Liver (tissue), 9 donors: ENCODE data around the gene RASD2. TPM values are rescaled to one million over a fixed set of nuclear protein-coding genes. Genes with fewer than 3 reads are reported as not detected.
A peak's percentile ranks its signal among the peaks of the same experiment; 100 is the strongest.

ENCODE experiments used
- DNase-seq: peaks from one replicate; pipeline ENCODE4 v3.0.0-alpha.2; 2017; ENCODE audit warnings: low spot score
- H3K27ac ChIP-seq, 2 donors: one replicate each; pipeline ENCODE4 v1.7.0; 2013; ENCODE audit warnings: inconsistent platforms in 2 of 2, low read length in 2 of 2, control low read depth in 1 of 2, low read depth in 1 of 2, mild to moderate bottlenecking in 1 of 2
- H3K27me3 ChIP-seq, 4 donors: one replicate each; pipeline versions ENCODE4 v1.6.1 to v1.7.0; 2013; ENCODE audit warnings: low read length in 3 of 4, inconsistent platforms in 1 of 4, mild to moderate bottlenecking in 1 of 4, moderate library complexity in 1 of 4; ENCODE audit not compliant: control insufficient read depth in 4 of 4, insufficient read depth in 4 of 4
- H3K36me3 ChIP-seq, 4 donors: one replicate each; pipeline versions ENCODE4 v1.6.1 to v1.7.0; 2013; ENCODE audit warnings: low read length in 3 of 4, mild to moderate bottlenecking in 3 of 4, low read depth in 1 of 4, moderate library complexity in 1 of 4; ENCODE audit not compliant: control insufficient read depth in 4 of 4, insufficient read depth in 3 of 4
- H3K4me1 ChIP-seq, 4 donors: one replicate each; pipeline versions ENCODE4 v1.6.1 to v1.7.0; 2013; ENCODE audit warnings: low read length in 3 of 4, mild to moderate bottlenecking in 3 of 4, moderate library complexity in 1 of 4; ENCODE audit not compliant: control insufficient read depth in 4 of 4, insufficient read depth in 4 of 4
- H3K4me3 ChIP-seq, 3 donors: one replicate each; pipeline versions ENCODE4 v1.6.1 to v1.7.0; 2013; ENCODE audit warnings: low read length in 3 of 3, control low read depth in 1 of 3, low read depth in 1 of 3, mild to moderate bottlenecking in 1 of 3
- H3K9ac ChIP-seq, 2 donors: one replicate each; pipeline ENCODE4 v1.7.0; 2013; ENCODE audit warnings: low read length in 2 of 2, mild to moderate bottlenecking in 2 of 2, moderate library complexity in 2 of 2, control low read depth in 1 of 2, low read depth in 1 of 2
- H3K9me3 ChIP-seq, 4 donors: one replicate each; pipeline versions ENCODE4 v1.6.1 to v1.7.0; 2013; ENCODE audit warnings: low read length in 3 of 4; ENCODE audit not compliant: control insufficient read depth in 4 of 4
- ATF3 ChIP-seq: IDR thresholded peaks from 2 replicates; pipeline ENCODE4 v1.6.1; 2016; ENCODE audit warnings: antibody characterized with exemption
- CTCF ChIP-seq: fragments of 150-350 bp; IDR thresholded peaks from 2 replicates; pipeline ENCODE4 v1.5.1; 2017; ENCODE audit warnings: improper control_type of control experiment, low read depth, low read length; ENCODE audit not compliant: missing input control
- EGR1 ChIP-seq, 2 donors: IDR thresholded peaks; 2 replicates each; pipeline ENCODE4 v1.6.1; 2016 to 2018; ENCODE audit warnings: antibody characterized with exemption in 2 of 2, low read depth in 2 of 2
- FOXA1 ChIP-seq: IDR thresholded peaks from 2 replicates; pipeline ENCODE4 v1.6.1; 2016; ENCODE audit warnings: antibody characterized with exemption
- FOXA2 ChIP-seq: IDR thresholded peaks from 2 replicates; pipeline ENCODE4 v1.6.1; 2016; ENCODE audit warnings: antibody characterized with exemption
- GABPA ChIP-seq, 2 donors: IDR thresholded peaks in 1 of 2; conservative IDR thresholded peaks in 1 of 2; 2 replicates each; pipeline ENCODE4 v1.6.1; 2016; ENCODE audit warnings: antibody characterized with exemption in 2 of 2, mild to moderate bottlenecking in 1 of 2, moderate library complexity in 1 of 2
- HNF4A ChIP-seq, 2 donors: conservative IDR thresholded peaks; 2 replicates each; pipeline ENCODE4 v1.6.1; 2016; ENCODE audit warnings: antibody characterized with exemption in 2 of 2, mild to moderate bottlenecking in 2 of 2
- HNF4G ChIP-seq: IDR thresholded peaks from 2 replicates; pipeline ENCODE4 v1.6.1; 2016; ENCODE audit warnings: antibody characterized with exemption
- JUND ChIP-seq, 2 donors: IDR thresholded peaks; 2 replicates each; pipeline ENCODE4 v1.6.1; 2016; ENCODE audit warnings: antibody characterized with exemption in 2 of 2
- MAX ChIP-seq: IDR thresholded peaks from 2 replicates; pipeline ENCODE4 v1.6.1; 2016; ENCODE audit warnings: antibody characterized with exemption
- NR2F2 ChIP-seq: IDR thresholded peaks from 2 replicates; pipeline ENCODE4 v1.6.1; 2016; ENCODE audit warnings: antibody characterized with exemption
- RAD21 ChIP-seq, 2 donors: IDR thresholded peaks; 2 replicates each; pipeline ENCODE4 v1.6.1; 2016; ENCODE audit warnings: antibody characterized with exemption in 2 of 2, mild to moderate bottlenecking in 2 of 2
- REST ChIP-seq: IDR thresholded peaks from 2 replicates; pipeline ENCODE4 v1.6.1; 2016; ENCODE audit warnings: antibody characterized with exemption, mild to moderate bottlenecking
- RXRA ChIP-seq, 2 donors: IDR thresholded peaks; 2 replicates each; pipeline ENCODE4 v1.6.1; 2017 to 2018; ENCODE audit warnings: antibody characterized with exemption in 2 of 2, mild to moderate bottlenecking in 1 of 2
- SP1 ChIP-seq: IDR thresholded peaks from 2 replicates; pipeline ENCODE4 v1.6.1; 2018; ENCODE audit warnings: antibody characterized with exemption, mild to moderate bottlenecking
- TAF1 ChIP-seq: conservative IDR thresholded peaks from 2 replicates; pipeline ENCODE4 v1.6.1; 2016; ENCODE audit warnings: antibody characterized with exemption, mild to moderate bottlenecking
- YY1 ChIP-seq: IDR thresholded peaks from 2 replicates; pipeline ENCODE4 v1.6.1; 2016; ENCODE audit warnings: antibody characterized with exemption, mild to moderate bottlenecking
- ZBTB33 ChIP-seq: IDR thresholded peaks from 2 replicates; pipeline ENCODE4 v1.6.1; 2016; ENCODE audit warnings: antibody characterized with exemption
- WGBS: extraction: QIAGEN DNeasy Blood & Tissue Kit; methylation state at CpG from one replicate; pipeline ENCODE4 v1.1.7; 2013; 5-methylcytosine and 5-hydroxymethylcytosine counted together
- polyA plus RNA-seq, 2 donors: library from polyadenylated mRNA; stranded (reverse) in 1 of 2; unstranded in 1 of 2; fragments of 200-250 nt in 1 of 2; fragments of >200 nt in 1 of 2; fragmentation: Nextera tagmentation in 1 of 2; extraction: Ambion mirVana in 1 of 2; gene quantifications; one replicate each; pipeline versions ENCODE4 v1.2.1 to v1.2.3, GENCODE V29; 2013 to 2015
- total RNA-seq, 2 donors: library from RNA; depleted of rRNA; stranded (reverse); fragments of >200 nt; gene quantifications; one replicate each; pipeline ENCODE4 v1.2.3, GENCODE V29; 2014
- donor health status: healthy.
- donor health status: healthy.
- donor health status: healthy.
- donor health status: healthy.
- donor health status: healthy.

The RASD2 gene
- total and polyA plus RNA-seq, 4 donors = under 0.01 to 0.05 TPM; not detected in 2

- no peak for DNase-seq
- Histone ChIP-seq H3K9me3 (no peaks in the 10 kb centered on the region), H3K36me3 (no peaks in the 10 kb centered on the region), H3K27me3 (no peaks in the 10 kb centered on the region), H3K9ac (no peak overlapping the region), H3K4me1 (peaks cover 11 to 22% (median 18%) of the 10 kb centered on the region in 4 donors), H3K4me3 (no peak overlapping the region), H3K27ac (no peak overlapping the region)
- 67% methylated on average over 7 of the region's 7 CpGs for WGBS
- TF ChIP-seq JUND (IDR thresholded peaks at IDR 0.05) = no peak
- TF ChIP-seq HNF4G = no peak
- TF ChIP-seq MAX = no peak
- no peak for TF ChIP-seq FOXA1
- no peak for TF ChIP-seq YY1
- TF ChIP-seq NR2F2 = no peak
- TF ChIP-seq ZBTB33 = no peak
- no peak for TF ChIP-seq TAF1
- TF ChIP-seq GABPA (IDR thresholded peaks at IDR 0.05 in 1 of 2, conservative IDR thresholded peaks at IDR 0.05 in 1 of 2) = no peak
Measured at GRCh38 chr22:35537232-35537631, 3.4 kb upstream of the RASD2 start.

- Histone ChIP-seq H3K27me3 (peaks cover 0 to 2% (median 0%) of the 10 kb centered on the region in 4 donors), H3K4me1 (peaks cover 11 to 22% (median 18%) of the 10 kb centered on the region in 4 donors), H3K9ac (no peak overlapping the region), H3K36me3 (no peaks in the 10 kb centered on the region), H3K9me3 (no peaks in the 10 kb centered on the region), H3K4me3 (no peak overlapping the region), H3K27ac (no peak overlapping the region)
- TF ChIP-seq ATF3 (no peak), FOXA1 (no peak), JUND (IDR thresholded peaks at IDR 0.05) (no peak), REST (no peak), SP1 (peak; percentile 9), MAX (no peak), ZBTB33 (no peak), FOXA2 (no peak), RXRA (IDR thresholded peaks at IDR 0.05) (peak; percentile 36 to 57), GABPA (IDR thresholded peaks at IDR 0.05 in 1 of 2, conservative IDR thresholded peaks at IDR 0.05 in 1 of 2) (no peak), HNF4G (no peak), NR2F2 (no peak), HNF4A (conservative IDR thresholded peaks at IDR 0.05) (peak; percentile 54 to 63), CTCF (peak; percentile 57), TAF1 (no peak), YY1 (no peak), EGR1 (IDR thresholded peaks at IDR 0.05; ENCODE audit: low read depth in 2 of 2) (no peak), RAD21 (IDR thresholded peaks at IDR 0.05) (peak in 1 of 2 donors; percentile 41)
- WGBS = 68% methylated on average over 5 of the region's 5 CpGs
- no peak for DNase-seq
Measured at GRCh38 chr22:35538801-35539321, 1.8 kb upstream of the RASD2 start.
